HEK293 (cell line): ENCODE results near the gene TSPAN2.

Source experiments
- CTCF ChIA-PET: fragments of 350-600 bp; formaldehyde crosslinking; extraction: SDS; loops from one replicate; lab custom pipeline; 2021; ENCODE audit warnings: antibody characterized with exemption; lab: Yijun Ruan, JAX
- POLR2A ChIA-PET: fragments of 300-600 bp; formaldehyde crosslinking; extraction: SDS; loops from one replicate; lab custom pipeline; 2020; ENCODE audit warnings: antibody characterized with exemption, inconsistent platforms; lab: Yijun Ruan, JAX
- H3K27ac ChIP-seq: fragments of 200-500 bp; sonication (Bioruptor generic); 2 replicates; pipeline ENCODE4 v1.5.1; 2014; ENCODE audit warnings: low read depth, low read length, control low read depth, inconsistent platforms; ENCODE audit errors: extremely low read depth
- H3K36me3 ChIP-seq, 2 experiments: fragments of 200-500 bp in 1 of 2; sonication (Bioruptor generic) in 1 of 2; 1 replicate in 1 of 2; 2 replicates in 1 of 2; pipeline ENCODE4 v1.5.1; 2014 to 2017; ENCODE audit warnings: inconsistent platforms in 2 of 2, low read length in 2 of 2; ENCODE audit not compliant: control insufficient read depth in 2 of 2, insufficient read depth in 1 of 2
- H3K4me1 ChIP-seq: fragments of 200-500 bp; sonication (Bioruptor generic); 2 replicates; pipeline ENCODE4 v1.5.1; 2014; ENCODE audit warnings: mild to moderate bottlenecking, low read length, inconsistent platforms; ENCODE audit not compliant: control insufficient read depth, insufficient read depth
- H3K4me3 ChIP-seq: 2 replicates; pipeline ENCODE4 v1.5.1; 2011; ENCODE audit warnings: low read depth, mild to moderate bottlenecking, control low read depth, low read length, moderate library complexity
- H3K9me3 ChIP-seq: fragments of 200-500 bp; sonication (Bioruptor generic); 2 replicates; pipeline ENCODE4 v1.5.1; 2014; ENCODE audit warnings: low read depth, low read length, inconsistent platforms; ENCODE audit not compliant: control insufficient read depth, insufficient read depth
- ATF2 ChIP-seq: fragments of 450-650 bp; formaldehyde crosslinking; IDR thresholded peaks from 2 replicates; pipeline ENCODE4 v1.5.1; 2016; ENCODE audit warnings: missing biosample characterization, missing genetic modification characterization, low read depth
- HIC1 ChIP-seq: fragments of 450-650 bp; formaldehyde crosslinking; IDR thresholded peaks from 2 replicates; pipeline ENCODE4 v1.5.1; 2016; ENCODE audit warnings: missing biosample characterization, missing genetic modification characterization
- PATZ1 ChIP-seq: fragments of 450-650 bp; formaldehyde crosslinking; IDR thresholded peaks from 2 replicates; pipeline ENCODE4 v1.5.1; 2016; ENCODE audit warnings: missing biosample characterization, missing genetic modification characterization
- RBAK ChIP-seq: fragments of 450-650 bp; formaldehyde crosslinking; IDR thresholded peaks from 2 replicates; pipeline ENCODE4 v1.5.1; 2016; ENCODE audit warnings: missing biosample characterization, missing genetic modification characterization
- ZBTB11 ChIP-seq: fragments of 450-650 bp; formaldehyde crosslinking; conservative IDR thresholded peaks from 2 replicates; pipeline ENCODE4 v1.5.1; 2016; ENCODE audit warnings: low read depth, missing biosample characterization, missing genetic modification characterization
- ZBTB21 ChIP-seq: fragments of 450-650 bp; formaldehyde crosslinking; IDR thresholded peaks from 2 replicates; pipeline ENCODE4 v1.5.1; 2017; ENCODE audit warnings: missing biosample characterization, missing genetic modification characterization
- ZFP69B ChIP-seq: fragments of 450-650 bp; formaldehyde crosslinking; IDR thresholded peaks from 2 replicates; pipeline ENCODE4 v1.5.1; 2016; ENCODE audit warnings: missing biosample characterization, missing genetic modification characterization
- ZNF169 ChIP-seq: fragments of 450-650 bp; formaldehyde crosslinking; IDR thresholded peaks from 2 replicates; pipeline ENCODE4 v1.5.1; 2016; ENCODE audit warnings: missing biosample characterization, missing genetic modification characterization
- ZNF175 ChIP-seq: fragments of 450-650 bp; formaldehyde crosslinking; IDR thresholded peaks from 2 replicates; pipeline ENCODE4 v1.5.1; 2016; ENCODE audit warnings: missing biosample characterization, missing genetic modification characterization
- ZNF184 ChIP-seq: fragments of 450-650 bp; IDR thresholded peaks from 2 replicates; pipeline ENCODE4 v1.5.1; 2018; ENCODE audit warnings: missing biosample characterization, mild to moderate bottlenecking, missing genetic modification characterization
- ZNF266 ChIP-seq: fragments of 450-650 bp; formaldehyde crosslinking; IDR thresholded peaks from 2 replicates; pipeline ENCODE4 v1.5.1; 2016; ENCODE audit warnings: missing biosample characterization, missing genetic modification characterization, low read depth
- ZNF274 ChIP-seq, 2 experiments: fragments of 200-500 bp in 1 of 2; fragments of 450-650 bp in 1 of 2; sonication (Bioruptor generic) in 1 of 2; formaldehyde crosslinking in 1 of 2; IDR thresholded peaks; 2 replicates each; pipeline versions ENCODE4 v1.5.1 to v1.6.1; 2014 to 2016; ENCODE audit warnings: borderline replicate concordance in 1 of 2, inconsistent platforms in 1 of 2, low read length in 1 of 2, missing biosample characterization in 1 of 2, missing genetic modification characterization in 1 of 2
- ZNF341 ChIP-seq: fragments of 450-650 bp; formaldehyde crosslinking; IDR thresholded peaks from 2 replicates; pipeline ENCODE4; 2016; ENCODE audit warnings: low read depth, missing biosample characterization, missing genetic modification characterization
- ZNF433 ChIP-seq: fragments of 450-650 bp; formaldehyde crosslinking; IDR thresholded peaks from 2 replicates; pipeline ENCODE4 v1.5.1; 2016; ENCODE audit warnings: missing biosample characterization, missing genetic modification characterization, low read depth
- ZNF488 ChIP-seq: fragments of 450-650 bp; formaldehyde crosslinking; IDR thresholded peaks from 2 replicates; pipeline ENCODE4 v1.5.1; 2016; ENCODE audit warnings: missing biosample characterization, missing genetic modification characterization
- ZNF521 ChIP-seq: fragments of 450-650 bp; formaldehyde crosslinking; IDR thresholded peaks from 2 replicates; pipeline ENCODE4 v1.5.1; 2017; ENCODE audit warnings: missing biosample characterization, mild to moderate bottlenecking, missing genetic modification characterization
- ZNF555 ChIP-seq: fragments of 450-650 bp; formaldehyde crosslinking; conservative IDR thresholded peaks from 2 replicates; pipeline ENCODE4 v1.5.1; 2017; ENCODE audit warnings: missing biosample characterization, mild to moderate bottlenecking, missing genetic modification characterization, inconsistent platforms
- ZNF585B ChIP-seq: fragments of 450-650 bp; formaldehyde crosslinking; IDR thresholded peaks from 2 replicates; pipeline ENCODE4 v1.5.1; 2016; ENCODE audit warnings: missing biosample characterization, missing genetic modification characterization
- ZNF610 ChIP-seq: fragments of 450-650 bp; formaldehyde crosslinking; IDR thresholded peaks from 2 replicates; pipeline ENCODE4 v1.5.1; 2016; ENCODE audit warnings: missing biosample characterization, missing genetic modification characterization, borderline replicate concordance
- ZNF626 ChIP-seq: fragments of 450-650 bp; sonication (Bioruptor Pico); formaldehyde crosslinking; IDR thresholded peaks from 2 replicates; pipeline ENCODE4 v1.5.1; 2018; ENCODE audit warnings: missing biosample characterization, missing genetic modification characterization, inconsistent platforms
- ZSCAN30 ChIP-seq: fragments of 450-650 bp; IDR thresholded peaks from 2 replicates; pipeline ENCODE4 v1.5.1; 2018; ENCODE audit warnings: missing biosample characterization, mild to moderate bottlenecking, missing genetic modification characterization, moderate library complexity

The TSPAN2 gene

GRCh38 chr1:115098979-115099692 lies 9.8 kb upstream of the TSPAN2 start (continued):
- TF ChIP-seq ZBTB11, result no peak
- TF ChIP-seq ZNF585B (tag by site-specific recombination), result no peak
- no peak for TF ChIP-seq ZNF274 (IDR thresholded peaks at IDR 0.05; ENCODE audit: low read length)
- TF ChIP-seq ZNF274 (tag by site-specific recombination; IDR thresholded peaks at IDR 0.05; ENCODE audit: borderline replicate concordance), result no peak
- no peak for TF ChIP-seq ZFP69B (tag by site-specific recombination)
- no peak for TF ChIP-seq ZNF341 (tag by site-specific recombination)
- no peak for TF ChIP-seq ZNF626
- TF ChIP-seq ZSCAN30 (tag by site-specific recombination), result peak; percentile 81
- TF ChIP-seq ZNF433 (tag by site-specific recombination), result no peak
- TF ChIP-seq ZNF521 (tag by site-specific recombination), result no peak
- no peak for TF ChIP-seq ZNF175 (tag by site-specific recombination)

- POLR2A ChIA-PET, result no interaction called here
- H3K9me3 ChIP-seq, result no peaks in the 10 kb centered on the region
- H3K36me3 ChIP-seq, result no peaks in the 10 kb centered on the region
- CTCF ChIA-PET, result no interaction called here
- H3K4me1 ChIP-seq, result peaks cover 5% of the 10 kb centered on the region; the same call in 1 of the 2 replicates
- H3K27ac ChIP-seq, result no peak overlapping the region
- TF ChIP-seq ZNF341 (tag by site-specific recombination) (no peak), PATZ1 (tag by site-specific recombination) (no peak), ZBTB21 (no peak), ZNF610 (tag by site-specific recombination) (no peak), RBAK (tag by site-specific recombination) (no peak), ZNF555 (tag by site-specific recombination) (no peak), ZNF169 (tag by site-specific recombination) (no peak), ZNF266 (no peak), HIC1 (no peak), ATF2 (tag by site-specific recombination) (no peak), ZNF184 (tag by site-specific recombination) (no peak), ZNF488 (tag by site-specific recombination) (no peak)
- TF ChIP-seq, all 188 proteins: peak for 0
- no peak overlapping the region for H3K4me3 ChIP-seq
These were observed 2.9 kb upstream of the TSPAN2 start for GRCh38 chr1:115092175-115092574.
